Measurements from ENCODE around the gene LMAN1. TPM values are rescaled to one million over a fixed set of nuclear protein-coding genes. Genes with fewer than 3 reads are reported as not detected.

The LMAN1 gene, protein sequence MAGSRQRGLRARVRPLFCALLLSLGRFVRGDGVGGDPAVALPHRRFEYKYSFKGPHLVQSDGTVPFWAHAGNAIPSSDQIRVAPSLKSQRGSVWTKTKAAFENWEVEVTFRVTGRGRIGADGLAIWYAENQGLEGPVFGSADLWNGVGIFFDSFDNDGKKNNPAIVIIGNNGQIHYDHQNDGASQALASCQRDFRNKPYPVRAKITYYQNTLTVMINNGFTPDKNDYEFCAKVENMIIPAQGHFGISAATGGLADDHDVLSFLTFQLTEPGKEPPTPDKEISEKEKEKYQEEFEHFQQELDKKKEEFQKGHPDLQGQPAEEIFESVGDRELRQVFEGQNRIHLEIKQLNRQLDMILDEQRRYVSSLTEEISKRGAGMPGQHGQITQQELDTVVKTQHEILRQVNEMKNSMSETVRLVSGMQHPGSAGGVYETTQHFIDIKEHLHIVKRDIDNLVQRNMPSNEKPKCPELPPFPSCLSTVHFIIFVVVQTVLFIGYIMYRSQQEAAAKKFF
- total RNA-seq (2016; rRNA removed; fragmentation: Illumina TruSeq; extraction: Trizol) (79.1 and 131 TPM in 2 replicates), polyA plus RNA-seq (2011; rRNA removed) (88.3 and 127 TPM in 2 replicates), polyA minus RNA-seq (2011; rRNA and poly(A)+ RNA removed; ENCODE audit: low replicate concordance) (37.2 and 147 TPM in 2 replicates), Bru-seq, nascent RNA (percentile 98 among the genes with signal in this experiment), BruChase-seq, experiment 1, labeled RNA remaining after a 6-hour chase (percentile 98 among the genes with signal in this experiment), BruChase-seq, experiment 2, labeled RNA remaining after a 2-hour chase (percentile 98 among the genes with signal in this experiment)
- 8.9 and 10.1 TPM in 2 replicates for total RNA-seq (2016; cell fraction: cytosol; rRNA removed; fragmentation: Illumina TruSeq; extraction: Trizol; ENCODE audit: low read depth)
- total RNA-seq (2016; cell fraction: insoluble cytoplasmic fraction; rRNA removed; fragmentation: Illumina TruSeq; extraction: Trizol) = 73.2 and 133 TPM in 2 replicates
- total RNA-seq (2016; cell fraction: membrane; rRNA removed; fragmentation: Illumina TruSeq; extraction: Trizol) = 25.0 and 32.8 TPM in 2 replicates
- 193 and 214 TPM in 2 replicates for total RNA-seq (2016; cell fraction: nucleus; rRNA removed; fragmentation: Illumina TruSeq; extraction: Trizol)
- polyA plus RNA-seq (2011; cell fraction: cytosol; rRNA removed) = 86.7 and 99.4 TPM in 2 replicates
- polyA plus RNA-seq (2011; cell fraction: nucleus; rRNA removed) = 46.5 and 52.3 TPM in 2 replicates
- polyA plus RNA-seq (2012) = 118 and 152 TPM in 2 replicates
- 3.9 and 4.3 TPM in 2 replicates for polyA plus RNA-seq (2016; cell fraction: cytosol; fragmentation: Illumina TruSeq; extraction: Trizol; ENCODE audit: low read depth)
- 55.3 and 62.3 TPM in 2 replicates for polyA plus RNA-seq (2016; cell fraction: insoluble cytoplasmic fraction; fragmentation: Illumina TruSeq; extraction: Trizol; ENCODE audit: low read depth)
- 10.9 and 14.2 TPM in 2 replicates for polyA plus RNA-seq (2016; cell fraction: membrane; fragmentation: Illumina TruSeq; extraction: Trizol; ENCODE audit: low read depth)
- 172 and 173 TPM in 2 replicates for polyA plus RNA-seq (2016; cell fraction: nucleus; fragmentation: Illumina TruSeq; extraction: Trizol; ENCODE audit: insufficient read depth, low read depth)
- 193 and 200 TPM in 2 replicates for polyA minus RNA-seq (2011; cell fraction: cytosol; rRNA and poly(A)+ RNA removed)
- 204 and 223 TPM in 2 replicates for polyA minus RNA-seq (2011; cell fraction: nucleus; rRNA and poly(A)+ RNA removed)
- long read RNA-seq, experiment 1, full-length matches to known transcripts = 46 of 152 reads
- long read RNA-seq, experiment 1, partial matches to known transcripts = 91 of 152 reads
- long read RNA-seq, experiment 1, other reads (novel, unspliced or antisense) = 15 of 152 reads
- long read RNA-seq, experiment 2, full-length matches to known transcripts = 43 of 262 reads
- long read RNA-seq, experiment 2, partial matches to known transcripts = 16 of 262 reads
- long read RNA-seq, experiment 2, other reads (novel, unspliced or antisense) = 203 of 262 reads

DNA sequence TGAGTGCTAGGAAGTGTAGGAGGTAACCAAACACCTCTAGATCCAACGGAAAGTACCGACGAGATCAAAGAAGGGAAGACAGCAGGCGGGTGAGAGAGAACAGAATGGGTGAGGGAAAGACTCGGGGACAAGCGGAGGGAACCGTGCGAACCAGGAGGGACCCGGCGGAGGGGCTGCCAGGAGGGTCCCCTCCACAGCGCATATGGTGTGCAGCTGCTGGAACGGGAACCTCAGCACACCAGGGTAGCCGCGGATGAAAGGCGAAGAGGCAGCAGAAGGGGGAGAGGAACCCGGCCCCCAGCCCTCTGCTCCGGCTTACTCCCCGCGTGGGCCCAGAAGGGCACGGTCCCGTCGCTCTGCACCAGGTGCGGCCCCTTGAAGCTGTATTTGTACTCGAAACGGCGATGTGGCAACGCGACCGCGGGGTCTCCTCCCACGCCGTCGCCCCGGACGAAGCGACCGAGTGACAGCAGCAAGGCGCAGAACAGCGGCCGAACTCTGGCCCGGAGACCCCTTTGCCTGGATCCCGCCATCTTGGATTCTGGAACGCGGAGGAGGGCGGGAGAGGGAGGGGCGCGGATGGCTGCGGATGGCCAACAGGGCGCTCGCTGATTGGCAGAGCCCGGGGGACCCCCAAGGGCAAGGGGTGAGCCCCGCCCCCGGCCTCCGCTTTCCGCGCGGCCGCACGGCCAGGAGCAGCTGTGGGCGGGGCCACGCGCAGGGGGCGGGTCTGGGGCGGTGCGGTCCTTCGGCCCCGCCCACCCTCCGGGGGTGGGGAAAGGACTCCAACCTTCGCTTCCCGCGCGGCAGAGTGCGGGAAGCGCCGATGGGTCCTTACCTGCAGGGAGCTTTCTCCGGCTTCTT is at the start of gene LMAN1:
Gene LMAN1 (minus strand): TSS at position 554 of the 864 bp plus-strand sequence. CDS start 21 bp downstream, at position 533.
- Histone ChIP-seq H3K79me2 (ENCODE audit: insufficient read depth, low read length) (peaks cover 44% of the 10 kb centered on the region), H3K4me1 (ENCODE audit: insufficient read depth, low read length) (peaks cover 43% of the 10 kb centered on the region), H4K20me1 (ENCODE audit: insufficient read depth, low read length) (peaks cover 24% of the 10 kb centered on the region), H3K27me3 (ENCODE audit: control insufficient read depth in 1 of 2, insufficient read depth in 2 of 2, low read length in 2 of 2) (peaks cover 0 to 4% of the 10 kb centered on the region in 2 experiments; a peak in 1 of 5 replicates), H3K4me2 (ENCODE audit: low read depth, low read length) (peak within 1 kb of the TSS; percentile 80), H3K36me3 (replicated peaks in 1 of 2; ENCODE audit: control insufficient read depth in 1 of 2, insufficient read depth in 2 of 2, low read length in 2 of 2) (peaks cover 1 to 21% of the 10 kb centered on the region in 2 experiments), H2AFZ (ENCODE audit: low read length) (peak within 1 kb of the TSS; percentile 93), H3K4me3 (replicated peaks in 1 of 3; ENCODE audit: insufficient read depth in 1 of 3, low read depth in 2 of 3, low read length in 3 of 3) (peak within 1 kb of the TSS; percentile 97 to 100 (median 98)), H3K27ac (ENCODE audit: extremely low read length, insufficient read depth, low read length) (peak within 1 kb of the TSS; percentile 98), H3K9me3 (ENCODE audit: low read length) (no peaks in the 10 kb centered on the region), H3K9ac (ENCODE audit: insufficient read depth, low read depth, low read length) (peak within 1 kb of the TSS; percentile 100)
- POLR2A ChIA-PET = interaction anchor here (0.9 to 1.0 kb wide), 2 partner anchors 33 to 217 kb away, joined by 4 to 6 read pairs; no protein-coding TSS in a partner anchor
- DNase-seq (ENCODE audit: low spot score) (peak; percentile 85), FAIRE-seq (peak; percentile 61), ATAC-seq (peak; percentile 96)
- CTCF ChIA-PET (ENCODE audit: low intra/inter-chr PET ratio, low total read pairs) = no interaction called here
- BruUV-seq (replicated peaks) = TSS peak; percentile 92
- WGBS (ENCODE audit: low lambda C conversion rate) = 2% methylated on average over 16 of the region's 76 CpGs
- intact Hi-C loops (cut with micrococcal nuclease; ENCODE audit: unreplicated experiment) (loop anchor here (1.0 to 2.0 kb wide), 2 partner anchors 44 to 217 kb away; no protein-coding TSS in a partner anchor), in situ Hi-C loops (cut with HindIII; ENCODE audit: extremely low pct_ligation_motif_present, low pct_unique_long_range_greater_than_20kb) (no loop called here)
- TF ChIP-seq FOSL1 (CRISPR knock-in tag; IDR thresholded peaks at IDR 0.05; ENCODE audit: borderline replicate concordance) (no peak), REXO4 (CRISPR knock-in tag; IDR thresholded peaks at IDR 0.05; ENCODE audit: borderline replicate concordance) (no peak), CHD4 (IDR thresholded peaks at IDR 0.05; ENCODE audit: borderline replicate concordance, low read length) (no peak), ZNF776 (CRISPR knock-in tag; IDR thresholded peaks at IDR 0.05) (peak; percentile 71; the same call in 1 of the 2 replicates), ZNF543 (CRISPR knock-in tag; IDR thresholded peaks at IDR 0.05) (peak; percentile 81; the same call in 1 of the 2 replicates), KAT8 (CRISPR knock-in tag; IDR thresholded peaks at IDR 0.05) (peak; percentile 60), ZNF12 (CRISPR knock-in tag; IDR thresholded peaks at IDR 0.05) (peak; percentile 10; the same call in 1 of the 2 replicates), ZSCAN20 (CRISPR knock-in tag; IDR thresholded peaks at IDR 0.05; ENCODE audit: borderline replicate concordance) (no peak), ZKSCAN5 (CRISPR knock-in tag; IDR thresholded peaks at IDR 0.05) (0 out of 2 replicates have a peak, but pooled peaks have one; percentile 51), PAWR (CRISPR knock-in tag; IDR thresholded peaks at IDR 0.05; ENCODE audit: borderline replicate concordance) (no peak), RFX5 (IDR thresholded peaks at IDR 0.05; ENCODE audit: low read depth, low read length) (no peak), PRPF4 (IDR thresholded peaks at IDR 0.05; ENCODE audit: low read depth, low read length, poor library complexity, severe bottlenecking) (no peak), ZNF44 (CRISPR knock-in tag; IDR thresholded peaks at IDR 0.05) (no peak; the same call in 1 of the 2 replicates), ZNF329 (CRISPR knock-in tag; IDR thresholded peaks at IDR 0.05; ENCODE audit: low read depth) (peak; percentile 64; the same call in 1 of the 2 replicates), FOXK1 (CRISPR knock-in tag; IDR thresholded peaks at IDR 0.05; ENCODE audit: borderline replicate concordance, low read depth) (peak; percentile 50; the same call in 1 of the 2 replicates), GATAD2A (CRISPR knock-in tag; IDR thresholded peaks at IDR 0.05) (no peak; the same call in 1 of the 2 replicates), ERF (CRISPR knock-in tag; IDR thresholded peaks at IDR 0.05) (peak; percentile 44; the same call in 1 of the 2 replicates)
